HG03039 (cell line): ENCODE results near the gene KLHDC8A.

Experiments
- ATAC-seq: cut with Tn5 transposase; IDR thresholded peaks from one replicate; pipeline ENCODE4 v1.9.1; 2021; ENCODE audit warnings: mild to moderate bottlenecking, moderate library complexity; ENCODE audit not compliant: unreplicated experiment

The KLHDC8A gene

GRCh38 chr1:205345761-205346160, 11.0 kb downstream of the KLHDC8A start:
- ATAC-seq, result no peak

DNA sequence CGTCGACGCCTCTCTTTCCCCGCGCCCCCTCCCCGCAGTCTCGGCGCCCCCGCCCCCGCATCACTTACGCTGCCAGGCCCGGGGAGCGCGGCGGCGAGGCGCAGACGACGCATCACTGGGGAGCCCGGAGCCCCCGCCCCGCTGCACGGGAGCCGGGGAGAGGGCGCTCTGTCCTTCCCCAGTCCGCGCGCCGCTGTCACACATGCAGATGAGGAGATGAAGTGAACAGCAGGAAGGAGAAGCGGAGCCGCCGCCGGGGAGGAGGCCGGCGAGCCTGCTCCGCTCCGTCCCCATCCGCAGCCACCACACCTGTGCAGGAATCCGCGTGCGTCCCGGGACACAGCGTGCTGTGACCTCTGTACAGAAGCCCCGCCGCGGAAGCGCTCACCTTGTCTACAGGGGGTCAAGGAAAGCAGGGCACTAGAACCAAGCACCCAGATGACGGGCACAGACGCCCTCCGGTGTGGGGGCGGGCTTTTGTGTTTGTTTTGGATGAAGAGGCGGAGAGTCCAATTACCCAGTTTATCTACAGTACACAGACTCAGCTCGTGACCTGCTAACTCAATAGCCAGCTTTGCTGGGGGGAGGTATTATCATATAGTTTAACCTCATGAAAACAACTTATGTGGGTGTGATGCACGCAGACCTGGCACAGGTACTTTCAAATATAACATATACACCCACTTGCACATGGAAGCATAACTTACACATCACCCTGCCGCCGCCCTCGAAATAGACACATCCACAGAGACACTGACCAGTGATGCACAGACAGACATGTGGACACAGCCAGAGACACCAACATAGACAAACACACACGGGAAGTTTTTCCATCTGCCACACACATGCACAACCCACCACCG, 12.4 kb downstream of the KLHDC8A start:
- no peak for ATAC-seq

GRCh38 chr1:205343431-205344065, 13.2 kb downstream of the KLHDC8A start:
- ATAC-seq, result no peak

DNA sequence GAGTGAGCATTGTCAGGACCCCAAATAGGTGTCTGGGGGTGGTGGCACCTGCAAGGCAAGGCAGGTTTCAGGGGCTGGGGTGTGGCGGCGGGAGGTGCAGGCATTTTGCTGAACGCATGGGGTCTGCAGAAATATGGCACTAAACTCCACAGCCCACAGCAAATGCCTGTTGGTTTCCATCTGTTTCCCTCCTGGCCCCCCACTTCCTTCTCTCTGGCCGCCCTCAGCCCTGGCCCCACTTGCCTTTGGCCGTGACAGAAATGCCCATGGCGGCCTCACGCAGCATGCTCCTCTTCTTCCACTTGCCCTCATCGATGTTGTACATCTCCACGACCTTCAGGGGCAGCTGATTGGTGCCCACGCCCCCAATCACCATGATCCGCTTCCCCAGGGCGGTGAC, 13.7 kb downstream of the KLHDC8A start:
- ATAC-seq, result no peak

DNA sequence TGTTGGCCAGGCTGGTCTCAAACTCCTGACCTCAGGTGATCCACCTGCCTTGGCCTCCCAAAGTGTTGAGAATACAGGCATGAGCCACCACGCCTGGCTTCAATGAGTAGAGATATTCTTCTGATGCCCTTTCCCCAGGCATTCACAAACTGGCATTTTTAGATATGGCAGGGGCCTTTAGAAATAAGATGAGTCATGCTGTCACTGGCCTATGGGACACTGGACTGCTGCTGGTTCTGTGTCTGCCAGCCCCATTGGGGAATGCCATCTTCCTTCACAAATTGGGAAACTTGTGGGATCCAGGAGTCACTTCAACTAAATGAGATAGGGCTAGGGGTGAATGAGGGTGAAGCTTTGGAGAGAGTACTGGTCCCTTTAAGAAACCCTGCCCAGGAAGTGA, 16.0 kb downstream of the KLHDC8A start:
- ATAC-seq, result no peak

GRCh38 chr1:205339717-205340116, 17.0 kb downstream of the KLHDC8A start:
- ATAC-seq, result no peak

DNA sequence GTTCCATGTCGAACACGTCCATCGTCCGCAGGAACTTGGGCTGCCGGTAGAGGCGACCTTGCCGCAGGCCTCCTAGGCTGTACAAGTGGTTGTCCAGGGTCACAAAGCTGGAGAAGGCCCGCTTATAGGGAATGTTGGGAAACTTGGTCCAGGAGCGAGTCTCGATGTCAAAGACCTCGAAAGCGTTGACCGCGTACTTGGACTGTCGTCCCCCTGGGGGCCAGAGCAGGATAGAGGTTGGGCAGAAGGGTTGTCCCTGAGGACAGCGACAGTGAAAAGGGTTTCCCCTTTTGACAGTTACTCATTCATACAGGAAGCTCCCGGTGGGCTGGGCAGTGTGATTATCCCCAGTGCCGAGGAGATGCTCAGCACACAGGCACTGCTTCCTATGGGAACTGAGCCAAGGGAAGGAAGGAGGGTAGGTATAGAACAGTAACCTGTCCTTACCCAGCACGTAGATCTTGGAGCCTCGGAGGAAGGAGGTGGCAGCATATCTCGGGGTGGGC, 17.5 kb downstream of the KLHDC8A start:
- no peak for ATAC-seq

DNA sequence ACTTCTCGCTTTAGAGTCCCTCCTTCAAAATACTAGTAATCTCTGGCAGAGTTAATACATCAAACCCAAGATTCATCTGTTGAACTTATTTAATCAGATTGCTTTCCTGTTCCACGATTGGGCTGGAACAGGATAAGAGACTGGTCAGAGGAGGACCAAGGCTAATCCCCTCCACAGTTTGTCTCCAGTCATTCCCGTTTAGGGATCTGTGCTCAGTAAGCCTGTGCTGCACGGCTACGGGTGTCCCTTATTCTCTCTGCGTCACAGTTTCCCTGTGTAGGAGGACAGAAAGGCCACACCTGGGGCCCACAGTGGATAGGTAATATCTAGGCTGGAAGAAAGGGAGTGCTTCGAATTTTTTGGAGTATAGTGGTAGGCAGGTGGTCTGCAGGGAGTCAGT, 18.7 kb downstream of the KLHDC8A start:
- no peak for ATAC-seq

DNA sequence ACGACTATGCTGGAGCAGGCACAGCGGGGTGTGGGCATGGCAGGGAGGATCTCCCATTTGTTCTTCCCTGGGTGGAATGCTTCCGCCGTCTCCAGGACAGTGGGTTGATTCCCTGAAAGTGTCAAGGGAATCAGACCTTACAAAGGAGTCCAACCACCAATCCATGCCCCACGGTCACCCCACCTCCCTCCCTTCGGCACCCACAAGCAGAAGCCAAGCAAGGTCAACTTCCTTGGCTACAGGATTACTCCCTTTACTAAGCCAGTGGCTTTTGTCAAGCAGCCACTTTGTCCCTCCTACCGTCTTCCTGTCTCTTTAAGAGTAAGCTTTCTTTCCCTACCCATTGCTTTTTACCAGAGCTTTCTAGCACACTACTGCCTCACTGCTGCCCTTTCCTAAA, 19.2 kb downstream of the KLHDC8A start:
- ATAC-seq, result no peak

GRCh38 chr1:205335692-205336091, 21.0 kb downstream of the KLHDC8A start:
- ATAC-seq, result no peak

GRCh38 chr1:205332015-205332791, 24.5 kb downstream of the KLHDC8A start:
- ATAC-seq, result no peak

- ATAC-seq, result no peak
Measured at GRCh38 chr1:205330150-205330549, 26.6 kb downstream of the KLHDC8A start.

DNA sequence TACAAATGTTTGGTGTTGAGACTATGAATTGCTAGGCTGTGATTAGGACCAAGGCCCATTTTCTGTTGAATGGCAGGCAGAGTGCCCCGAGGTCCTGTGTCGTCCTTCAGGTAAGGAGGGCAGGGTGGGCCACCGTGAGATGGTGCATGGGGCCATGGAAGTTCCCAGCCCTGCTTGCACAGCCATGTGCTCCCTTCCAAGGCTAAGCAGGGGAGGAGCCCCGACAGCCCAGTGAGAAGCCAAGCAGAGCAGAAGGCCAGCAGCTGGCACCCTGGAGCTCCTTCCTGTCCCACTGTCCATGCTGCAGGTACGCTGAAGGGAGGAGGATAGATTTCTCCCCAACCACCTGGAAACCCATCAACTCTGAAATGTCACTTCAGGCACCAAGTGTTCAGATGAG, 27.0 kb downstream of the KLHDC8A start:
- ATAC-seq, result no peak

DNA sequence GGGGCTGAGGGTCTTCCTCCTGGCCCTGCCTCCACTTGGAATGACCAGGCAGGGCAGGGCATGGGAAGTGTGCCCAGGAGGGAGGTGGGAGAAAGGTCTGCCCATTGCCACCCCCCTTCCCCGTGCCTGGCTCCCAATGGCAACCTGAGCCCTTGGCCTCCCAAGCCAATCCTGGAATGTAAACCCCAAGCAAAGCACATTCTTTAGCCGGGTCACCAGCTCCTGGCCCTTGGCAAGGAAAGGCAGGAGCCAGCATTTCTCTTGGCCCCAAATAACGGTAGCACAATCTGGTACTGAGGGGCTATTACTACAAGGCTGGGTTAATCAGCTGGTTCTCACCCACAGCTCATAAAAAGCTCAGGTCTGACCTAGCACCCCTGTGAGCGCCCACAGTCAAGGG, 28.2 kb downstream of the KLHDC8A start:
- ATAC-seq, result no peak

DNA sequence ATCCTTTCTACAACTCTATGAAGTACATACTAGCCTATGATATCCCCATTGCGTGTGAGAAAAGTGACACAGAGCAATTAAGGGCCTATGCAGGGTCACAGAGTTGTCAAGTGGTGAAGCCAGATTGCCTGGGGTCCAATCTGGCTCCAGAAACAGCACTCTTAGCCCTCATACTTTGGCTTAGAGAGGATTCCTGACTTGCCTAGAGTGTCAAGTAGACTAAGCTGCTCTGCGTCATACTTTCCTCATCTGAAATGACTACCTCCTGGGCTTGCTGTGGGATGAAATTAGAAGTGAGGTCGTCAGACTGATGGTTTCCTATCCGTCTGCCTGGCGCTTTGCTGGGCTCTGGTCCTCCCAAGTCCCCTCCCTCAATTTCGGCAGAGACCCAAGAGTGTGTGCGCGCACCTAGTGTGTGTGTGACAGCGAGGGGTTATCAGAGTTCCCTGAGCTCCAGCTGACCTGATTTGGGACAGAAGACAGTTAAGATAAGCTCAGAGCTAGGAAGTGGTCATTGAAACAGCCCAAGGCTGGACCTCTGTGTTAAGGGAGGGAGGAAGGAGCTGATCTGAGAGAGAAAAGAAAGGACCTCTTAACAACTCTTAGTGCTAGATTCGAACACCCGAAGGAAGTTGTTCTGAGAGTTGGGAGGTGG, 29.8 kb downstream of the KLHDC8A start:
- ATAC-seq, result no peak

DNA sequence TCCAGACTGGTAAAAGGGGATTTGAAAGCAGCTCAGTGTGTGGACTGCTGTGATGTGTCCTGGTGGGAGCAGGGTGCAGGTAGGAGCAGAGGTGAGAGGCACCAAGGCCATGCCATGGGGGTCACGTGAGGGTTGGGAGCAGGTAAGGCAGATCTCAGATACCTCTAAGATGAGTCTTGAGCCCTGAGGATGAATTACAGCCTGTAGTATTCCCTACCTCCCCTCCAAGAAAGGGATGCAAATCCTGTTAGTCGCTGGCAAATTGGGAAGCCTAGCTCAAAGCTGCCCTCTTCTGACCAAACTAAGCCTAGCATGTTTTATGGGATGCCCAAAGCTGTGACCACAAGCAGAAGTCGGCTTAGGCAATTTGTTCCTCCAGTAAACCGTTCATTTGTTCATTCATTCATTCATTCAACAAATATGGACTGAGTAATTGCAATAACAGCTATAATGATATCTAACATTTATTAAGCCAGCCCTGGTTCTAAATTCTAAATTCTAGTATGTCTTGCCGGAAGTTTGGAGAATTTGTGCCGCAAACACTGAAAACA, 31.3 kb downstream of the KLHDC8A start:
- no peak for ATAC-seq

DNA sequence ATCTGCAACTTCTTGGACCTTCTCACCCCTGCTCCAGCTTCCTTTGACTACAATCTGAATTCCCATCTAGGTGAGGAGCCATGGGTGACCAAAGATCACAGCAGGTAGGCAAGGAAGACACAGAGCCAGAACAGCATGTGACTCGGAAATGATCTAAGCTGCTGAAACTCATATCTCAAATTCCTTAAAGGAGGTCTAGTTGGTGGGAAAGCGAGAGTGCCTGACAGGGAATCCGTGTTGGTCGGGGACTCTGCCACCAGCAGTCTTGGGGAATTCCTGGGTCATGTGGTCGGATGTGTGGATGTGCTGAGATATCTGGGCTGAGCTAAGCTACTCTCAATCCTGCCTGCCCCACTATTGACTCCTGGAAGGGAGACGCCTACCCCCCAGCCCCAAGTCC, 31.9 kb downstream of the KLHDC8A start:
- no peak for ATAC-seq

DNA sequence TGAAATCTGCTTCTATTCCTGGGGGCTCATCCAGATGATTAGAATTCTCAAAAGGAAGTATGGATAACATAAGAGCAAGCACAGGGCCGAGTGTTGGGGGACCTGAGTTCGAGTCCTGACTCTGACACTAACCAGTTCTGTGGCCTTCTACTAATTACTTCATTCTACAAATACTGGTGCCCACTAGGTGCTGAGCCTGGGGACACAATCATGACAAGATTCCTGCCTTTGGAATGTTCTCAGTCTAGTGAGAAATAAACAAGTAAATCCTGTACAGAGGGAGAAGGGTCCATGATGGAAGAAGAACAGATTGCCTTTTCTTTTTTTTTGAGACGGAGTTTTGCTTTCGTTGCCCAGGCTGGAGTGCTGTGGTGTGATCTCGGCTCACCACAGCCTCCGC, 32.9 kb downstream of the KLHDC8A start:
- ATAC-seq, result no peak

DNA sequence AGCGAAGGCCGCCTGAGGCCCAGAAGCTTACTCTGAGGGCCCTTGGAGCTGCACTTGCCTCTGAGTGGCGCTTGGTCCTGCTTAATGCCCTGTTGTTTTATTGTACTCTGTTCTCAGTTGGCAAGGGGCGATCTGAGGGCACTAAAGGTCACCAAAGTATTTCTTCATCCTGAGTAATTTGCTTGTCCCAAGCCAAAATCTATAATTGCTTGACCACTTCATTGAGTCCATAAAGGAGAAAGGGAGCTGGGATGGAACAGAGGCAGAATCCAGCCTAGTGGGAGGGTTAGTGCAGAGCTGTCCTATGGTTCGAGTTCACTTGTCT, 34.8 kb downstream of the KLHDC8A start:
- ATAC-seq, result no peak

GRCh38 chr1:205321162-205321958, 35.4 kb downstream of the KLHDC8A start, which contains the start of gene NUAK2:
Gene NUAK2, minus strand, starts transcription at chr1:205321745. Its CDS starts 117 bp downstream, at chr1:205321628.
- no peak for ATAC-seq
